IPS-11a (cell line): ENCODE measurements around the gene LRRC49.
"Not testable (repeated sequence)": the region's sequence is repeated elsewhere in the genome, so short reads cannot be mapped to it uniquely, and the experiment has no call there.

Source experiments
- H3K4me3 ChIP-seq: one replicate; pipeline ENCODE4 v1.5.1; 2013; ENCODE audit warnings: low read depth, low read length, control low read depth

LRRC49 gene

GRCh38 chr15:70867911-70868467 is 24.6 kb upstream of the LRRC49 start:
- H3K4me3 ChIP-seq: no peak overlapping the region

GRCh38 chr15:70869346-70869745 is 23.3 kb upstream of the LRRC49 start:
- no peak overlapping the region for H3K4me3 ChIP-seq

GRCh38 chr15:70870051-70870450 is 22.6 kb upstream of the LRRC49 start:
- H3K4me3 ChIP-seq: no peak overlapping the region

- H3K4me3 ChIP-seq: not testable (repeated sequence)
Measured at GRCh38 chr15:70871490-70871889, 21.1 kb upstream of the LRRC49 start.

GRCh38 chr15:70873232-70874054 is 19.2 kb upstream of the LRRC49 start:
- H3K4me3 ChIP-seq: no peak overlapping the region

GRCh38 chr15:70875001-70875782 is 17.4 kb upstream of the LRRC49 start:
- no peak overlapping the region for H3K4me3 ChIP-seq

GRCh38 chr15:70876011-70876410 is 16.6 kb upstream of the LRRC49 start:
- H3K4me3 ChIP-seq: no peak overlapping the region

GRCh38 chr15:70876683-70877082 is 15.9 kb upstream of the LRRC49 start:
- no peak overlapping the region for H3K4me3 ChIP-seq

GRCh38 chr15:70879401-70879800 is 13.2 kb upstream of the LRRC49 start:
- H3K4me3 ChIP-seq: no peak overlapping the region

GRCh38 chr15:70880781-70881180 is 11.8 kb upstream of the LRRC49 start:
- no peak overlapping the region for H3K4me3 ChIP-seq

GRCh38 chr15:70882361-70882760 is 10.3 kb upstream of the LRRC49 start:
- no peak overlapping the region for H3K4me3 ChIP-seq

GRCh38 chr15:70892912-70893560 is 410 bp downstream of the LRRC49 start:
- peak overlapping the region; percentile 58 for H3K4me3 ChIP-seq

- no peak overlapping the region for H3K4me3 ChIP-seq
Measured at GRCh38 chr15:70902107-70902506, 9.5 kb downstream of the LRRC49 start.

- no peak overlapping the region for H3K4me3 ChIP-seq
Measured at GRCh38 chr15:70906842-70907241, 14.2 kb downstream of the LRRC49 start.

GRCh38 chr15:70907784-70908471 is 15.3 kb downstream of the LRRC49 start:
- no peak overlapping the region for H3K4me3 ChIP-seq

GRCh38 chr15:70910958-70911357 is 18.3 kb downstream of the LRRC49 start:
- no peak overlapping the region for H3K4me3 ChIP-seq

GRCh38 chr15:70912187-70912586 is 19.6 kb downstream of the LRRC49 start:
- no peak overlapping the region for H3K4me3 ChIP-seq

- H3K4me3 ChIP-seq: no peak overlapping the region
Measured at GRCh38 chr15:70916531-70916930, 23.9 kb downstream of the LRRC49 start.

GRCh38 chr15:70917955-70918354 is 25.3 kb downstream of the LRRC49 start:
- no peak overlapping the region for H3K4me3 ChIP-seq

GRCh38 chr15:70920981-70921696 is 28.5 kb downstream of the LRRC49 start:
- H3K4me3 ChIP-seq: no peak overlapping the region
